ENCODE results near the gene PRDM16.
"Not testable (repeated sequence)": the region's sequence is repeated elsewhere in the genome, so short reads cannot be mapped to it uniquely, and the experiment has no call there.

PRDM16 gene

GRCh38 chr1:3082051-3082450, 13.0 kb downstream of the PRDM16 start:
- DNase-seq (ENCODE audit: low read depth, low spot score), result no peak

- no peak for DNase-seq (ENCODE audit: low read depth, low spot score)
Measured at GRCh38 chr1:3082571-3083516, 13.8 kb downstream of the PRDM16 start.

- DNase-seq (ENCODE audit: low read depth, low spot score), result no peak
Measured at GRCh38 chr1:3084154-3084553, 15.2 kb downstream of the PRDM16 start.

- DNase-seq (ENCODE audit: low read depth, low spot score), result no peak
Measured at GRCh38 chr1:3084726-3085125, 15.7 kb downstream of the PRDM16 start.

- no peak for DNase-seq (ENCODE audit: low read depth, low spot score)
Measured at GRCh38 chr1:3085721-3086120, 16.7 kb downstream of the PRDM16 start.

GRCh38 chr1:3086272-3086974, 17.4 kb downstream of the PRDM16 start:
- DNase-seq (ENCODE audit: low read depth, low spot score), result no peak

GRCh38 chr1:3087049-3087448, 18.0 kb downstream of the PRDM16 start:
- DNase-seq (ENCODE audit: low read depth, low spot score), result no peak

GRCh38 chr1:3087946-3088668, 19.1 kb downstream of the PRDM16 start:
- not testable (repeated sequence) for DNase-seq (ENCODE audit: low read depth, low spot score)

GRCh38 chr1:3089490-3089889, 20.5 kb downstream of the PRDM16 start:
- no peak for DNase-seq (ENCODE audit: low read depth, low spot score)

GRCh38 chr1:3091334-3091733, 22.3 kb downstream of the PRDM16 start:
- DNase-seq (ENCODE audit: low read depth, low spot score), result no peak

- no peak for DNase-seq (ENCODE audit: low read depth, low spot score)
Measured at GRCh38 chr1:3092530-3092929, 23.5 kb downstream of the PRDM16 start.

- DNase-seq (ENCODE audit: low read depth, low spot score), result no peak
Measured at GRCh38 chr1:3093898-3094626, 25.1 kb downstream of the PRDM16 start.

- no peak for DNase-seq (ENCODE audit: low read depth, low spot score)
Measured at GRCh38 chr1:3094863-3095780, 26.1 kb downstream of the PRDM16 start.

- no peak for DNase-seq (ENCODE audit: low read depth, low spot score)
Measured at GRCh38 chr1:3096345-3096744, 27.3 kb downstream of the PRDM16 start.

GRCh38 chr1:3097231-3097630, 28.2 kb downstream of the PRDM16 start:
- DNase-seq (ENCODE audit: low read depth, low spot score), result no peak

- no peak for DNase-seq (ENCODE audit: low read depth, low spot score)
Measured at GRCh38 chr1:3097861-3098260, 28.9 kb downstream of the PRDM16 start.

GRCh38 chr1:3099861-3100260, 30.9 kb downstream of the PRDM16 start:
- DNase-seq (ENCODE audit: low read depth, low spot score), result no peak

- peak; percentile 59 for DNase-seq (ENCODE audit: low read depth, low spot score)
Measured at GRCh38 chr1:3101124-3101939, 32.3 kb downstream of the PRDM16 start.

- no peak for DNase-seq (ENCODE audit: low read depth, low spot score)
Measured at GRCh38 chr1:3102641-3103040, 33.6 kb downstream of the PRDM16 start.

Data from ELF-1 (cell line).